HG02943 (cell line): ENCODE measurements around the gene PRKAG2.
"Not testable (repeated sequence)": the region's sequence is repeated elsewhere in the genome, so short reads cannot be mapped to it uniquely, and the experiment has no call there.

Source experiments
- ATAC-seq: cut with Tn5 transposase; IDR thresholded peaks from one replicate; pipeline ENCODE4 v1.9.1; 2021; ENCODE audit warnings: mild to moderate bottlenecking, low read depth, moderate library complexity; ENCODE audit not compliant: unreplicated experiment

Gene PRKAG2

GRCh38 chr7:151838072-151838471 is 38.8 kb downstream of the PRKAG2 start:
- no peak for ATAC-seq

- no peak for ATAC-seq
These were observed 39.5 kb downstream of the PRKAG2 start for GRCh38 chr7:151837285-151838042.

GRCh38 chr7:151836927-151837205 is 40.0 kb downstream of the PRKAG2 start:
- no peak for ATAC-seq

- ATAC-seq: no peak
These were observed 40.6 kb downstream of the PRKAG2 start for GRCh38 chr7:151836191-151836926.

GRCh38 chr7:151835636-151836035 is 41.3 kb downstream of the PRKAG2 start:
- no peak for ATAC-seq

- no peak for ATAC-seq
These were observed 42.5 kb downstream of the PRKAG2 start for GRCh38 chr7:151834271-151835035.

GRCh38 chr7:151833691-151834090 is 43.2 kb downstream of the PRKAG2 start:
- ATAC-seq: no peak

GRCh38 chr7:151833213-151833651 is 43.7 kb downstream of the PRKAG2 start:
- ATAC-seq: no peak

- ATAC-seq: no peak
These were observed 44.3 kb downstream of the PRKAG2 start for GRCh38 chr7:151832656-151833055.

- ATAC-seq: no peak
These were observed 44.8 kb downstream of the PRKAG2 start for GRCh38 chr7:151832138-151832537.

GRCh38 chr7:151831606-151832005 is 45.3 kb downstream of the PRKAG2 start:
- no peak for ATAC-seq

GRCh38 chr7:151830121-151830830 is 46.6 kb downstream of the PRKAG2 start:
- no peak for ATAC-seq

- no peak for ATAC-seq
These were observed 47.2 kb downstream of the PRKAG2 start for GRCh38 chr7:151829707-151830106.

GRCh38 chr7:151827620-151828019 is 49.3 kb downstream of the PRKAG2 start:
- ATAC-seq: no peak

GRCh38 chr7:151826316-151826715 is 50.6 kb downstream of the PRKAG2 start:
- ATAC-seq: not testable (repeated sequence)

- ATAC-seq: no peak
These were observed 51.2 kb downstream of the PRKAG2 start for GRCh38 chr7:151825721-151826120.

GRCh38 chr7:151824373-151824933 is 52.5 kb downstream of the PRKAG2 start:
- ATAC-seq: no peak

GRCh38 chr7:151823566-151824372 is 53.1 kb downstream of the PRKAG2 start:
- ATAC-seq: no peak

GRCh38 chr7:151822541-151823181 is 54.3 kb downstream of the PRKAG2 start:
- ATAC-seq: no peak
